Karpas-422 (cell line): ENCODE results near the gene BRINP1. TPM values are rescaled to one million over a fixed set of nuclear protein-coding genes. Genes with fewer than 3 reads are reported as not detected.

Experiments
- DNase-seq: peaks from one replicate; pipeline ENCODE4 v3.0.0-alpha.2; 2015
- H2AFZ ChIP-seq: fragments of 200-600 bp; sonication (generic); 2 replicates; pipeline ENCODE4 v1.6.1; 2014; ENCODE audit warnings: antibody characterized with exemption, low read length, mixed read lengths
- H3K27ac ChIP-seq: fragments of 200-600 bp; sonication (generic); 2 replicates; pipeline ENCODE4 v1.5.1; 2014; ENCODE audit warnings: mild to moderate bottlenecking, low read length, moderate library complexity
- H3K27me3 ChIP-seq: fragments of 200-600 bp; sonication (generic); 2 replicates; pipeline ENCODE4 v1.6.1; 2014; ENCODE audit warnings: low read length, mixed read lengths
- H3K36me3 ChIP-seq: fragments of 200-600 bp; sonication (generic); 2 replicates; pipeline ENCODE4 v1.6.1; 2014; ENCODE audit warnings: low read length, mixed read lengths; ENCODE audit not compliant: insufficient read depth
- H3K4me1 ChIP-seq: fragments of 200-600 bp; sonication (generic); 2 replicates; pipeline ENCODE4 v1.6.1; 2014; ENCODE audit warnings: mild to moderate bottlenecking, low read length, mixed read lengths
- H3K4me2 ChIP-seq: fragments of 200-600 bp; sonication (generic); 2 replicates; pipeline ENCODE4 v1.6.1; 2014; ENCODE audit warnings: low read length, low read depth, mild to moderate bottlenecking; ENCODE audit not compliant: poor library complexity, severe bottlenecking
- H3K4me3 ChIP-seq: fragments of 200-600 bp; sonication (generic); 2 replicates; pipeline ENCODE4 v1.5.1; 2014; ENCODE audit warnings: mild to moderate bottlenecking, antibody characterized with exemption, low read length, mixed read lengths
- H3K79me2 ChIP-seq: fragments of 200-600 bp; sonication (generic); 2 replicates; pipeline ENCODE4 v1.6.1; 2014; ENCODE audit warnings: mild to moderate bottlenecking, low read length, mixed read lengths
- H3K9ac ChIP-seq: fragments of 200-600 bp; sonication (generic); 2 replicates; pipeline ENCODE4 v1.6.0; 2014; ENCODE audit warnings: low read length
- H3K9me2 ChIP-seq: fragments of 200-600 bp; sonication (generic), shearing (Covaris generic); replicated peaks from 2 replicates; pipeline ENCODE4 v1.6.0; 2014; ENCODE audit warnings: mild to moderate bottlenecking, low read length, moderate library complexity; ENCODE audit not compliant: insufficient read depth
- H3K9me3 ChIP-seq: fragments of 300-700, 200-600 bp; sonication (generic); 2 replicates; pipeline ENCODE4 v1.6.1; 2014; ENCODE audit warnings: low read length, mixed read lengths
- H4K20me1 ChIP-seq: fragments of 200-600 bp; sonication (generic); 2 replicates; pipeline ENCODE4 v1.6.1; 2014; ENCODE audit warnings: mild to moderate bottlenecking, antibody characterized with exemption, low read length, low read depth; ENCODE audit not compliant: insufficient read depth
- total RNA-seq: library from RNA; depleted of rRNA; stranded (reverse); fragments of >200 nt; shearing (Covaris generic); gene quantifications from 2 replicates; pipeline ENCODE4 v1.2.3, GENCODE V29; 2014; ENCODE audit warnings: low replicate concordance

The BRINP1 gene
- total RNA-seq, 1 experiment from 2014 or later, result not detected

GRCh38 chr9:119282476-119283077 lies 86.7 kb downstream of the BRINP1 start:
- Histone ChIP-seq H3K4me2 (no peak overlapping the region), H4K20me1 (no peaks in the 10 kb centered on the region), H3K79me2 (no peaks in the 10 kb centered on the region), H3K9ac (no peak overlapping the region), H3K9me2 (no peaks in the 10 kb centered on the region), H3K4me1 (no peaks in the 10 kb centered on the region), H3K4me3 (no peak overlapping the region), H3K27me3 (no peaks in the 10 kb centered on the region), H3K9me3 (no peaks in the 10 kb centered on the region), H3K27ac (no peak overlapping the region), H3K36me3 (no peaks in the 10 kb centered on the region), H2AFZ (no peak overlapping the region)
- DNase-seq, result no peak

- H3K9ac ChIP-seq, result no peak overlapping the region
- H2AFZ ChIP-seq, result no peak overlapping the region
- H3K4me3 ChIP-seq, result no peak overlapping the region
- H3K9me2 ChIP-seq, result no peaks in the 10 kb centered on the region
- no peaks in the 10 kb centered on the region for H3K9me3 ChIP-seq
- H3K27ac ChIP-seq, result no peak overlapping the region
- H4K20me1 ChIP-seq, result no peaks in the 10 kb centered on the region
- no peak overlapping the region for H3K4me2 ChIP-seq
- H3K4me1 ChIP-seq, result no peaks in the 10 kb centered on the region
- no peaks in the 10 kb centered on the region for H3K79me2 ChIP-seq
- no peak for DNase-seq
- H3K36me3 ChIP-seq, result no peaks in the 10 kb centered on the region
- no peaks in the 10 kb centered on the region for H3K27me3 ChIP-seq
Measured at GRCh38 chr9:119280740-119281485, 88.3 kb downstream of the BRINP1 start.

- no peaks in the 10 kb centered on the region for H4K20me1 ChIP-seq
- DNase-seq, result no peak
- H3K36me3 ChIP-seq, result no peaks in the 10 kb centered on the region
- no peak overlapping the region for H2AFZ ChIP-seq
- no peaks in the 10 kb centered on the region for H3K79me2 ChIP-seq
- no peak overlapping the region for H3K27ac ChIP-seq
- no peaks in the 10 kb centered on the region for H3K27me3 ChIP-seq
- H3K9me3 ChIP-seq, result no peaks in the 10 kb centered on the region
- H3K4me2 ChIP-seq, result no peak overlapping the region
- H3K4me1 ChIP-seq, result no peaks in the 10 kb centered on the region
- no peak overlapping the region for H3K4me3 ChIP-seq
- H3K9me2 ChIP-seq, result no peaks in the 10 kb centered on the region
- no peak overlapping the region for H3K9ac ChIP-seq
Measured at GRCh38 chr9:119278171-119278570, 91.1 kb downstream of the BRINP1 start.

GRCh38 chr9:119273984-119274665 lies 95.1 kb downstream of the BRINP1 start:
- no peak for DNase-seq
- H3K4me2 ChIP-seq, result no peak overlapping the region
- no peaks in the 10 kb centered on the region for H3K79me2 ChIP-seq
- no peaks in the 10 kb centered on the region for H3K36me3 ChIP-seq
- no peaks in the 10 kb centered on the region for H3K27me3 ChIP-seq
- no peak overlapping the region for H3K9ac ChIP-seq
- no peak overlapping the region for H2AFZ ChIP-seq
- H3K9me3 ChIP-seq, result no peaks in the 10 kb centered on the region
- H3K9me2 ChIP-seq, result no peaks in the 10 kb centered on the region
- no peak overlapping the region for H3K27ac ChIP-seq
- H3K4me3 ChIP-seq, result no peak overlapping the region
- no peaks in the 10 kb centered on the region for H4K20me1 ChIP-seq
- no peaks in the 10 kb centered on the region for H3K4me1 ChIP-seq

- H3K9ac ChIP-seq, result no peak overlapping the region
- no peaks in the 10 kb centered on the region for H3K9me2 ChIP-seq
- no peaks in the 10 kb centered on the region for H3K27me3 ChIP-seq
- no peak for DNase-seq
- no peak overlapping the region for H3K27ac ChIP-seq
- no peaks in the 10 kb centered on the region for H3K4me1 ChIP-seq
- no peaks in the 10 kb centered on the region for H3K79me2 ChIP-seq
- H4K20me1 ChIP-seq, result no peaks in the 10 kb centered on the region
- no peak overlapping the region for H2AFZ ChIP-seq
- no peaks in the 10 kb centered on the region for H3K9me3 ChIP-seq
- no peak overlapping the region for H3K4me3 ChIP-seq
- H3K36me3 ChIP-seq, result no peaks in the 10 kb centered on the region
- no peak overlapping the region for H3K4me2 ChIP-seq
Measured at GRCh38 chr9:119273325-119273904, 95.8 kb downstream of the BRINP1 start.

- no peaks in the 10 kb centered on the region for H3K9me3 ChIP-seq
- H3K36me3 ChIP-seq, result no peaks in the 10 kb centered on the region
- no peak overlapping the region for H3K27ac ChIP-seq
- H4K20me1 ChIP-seq, result no peaks in the 10 kb centered on the region
- H3K4me3 ChIP-seq, result no peak overlapping the region
- no peak overlapping the region for H3K9ac ChIP-seq
- H3K9me2 ChIP-seq, result no peaks in the 10 kb centered on the region
- no peaks in the 10 kb centered on the region for H3K4me1 ChIP-seq
- no peaks in the 10 kb centered on the region for H3K79me2 ChIP-seq
- no peak for DNase-seq
- H2AFZ ChIP-seq, result no peak overlapping the region
- H3K27me3 ChIP-seq, result no peaks in the 10 kb centered on the region
- no peak overlapping the region for H3K4me2 ChIP-seq
Measured at GRCh38 chr9:119272500-119273211, 96.6 kb downstream of the BRINP1 start.

- H3K36me3 ChIP-seq, result no peaks in the 10 kb centered on the region
Measured at GRCh38 chr9:119268985-119269384, 100.2 kb downstream of the BRINP1 start.

GRCh38 chr9:119264165-119264564 lies 105.1 kb downstream of the BRINP1 start:
- Histone ChIP-seq H3K9ac (no peak overlapping the region), H3K4me2 (no peak overlapping the region), H3K4me3 (no peak overlapping the region), H3K9me3 (no peaks in the 10 kb centered on the region), H3K27ac (no peak overlapping the region), H3K36me3 (no peaks in the 10 kb centered on the region), H3K4me1 (no peaks in the 10 kb centered on the region), H3K9me2 (no peaks in the 10 kb centered on the region), H4K20me1 (no peaks in the 10 kb centered on the region), H2AFZ (no peak overlapping the region), H3K27me3 (no peaks in the 10 kb centered on the region), H3K79me2 (no peaks in the 10 kb centered on the region)
- DNase-seq, result no peak

More at GRCh38 chr9:119268985-119269384, 100.2 kb downstream of the BRINP1 start:
- no peaks in the 10 kb centered on the region for H4K20me1 ChIP-seq
- H3K79me2 ChIP-seq, result no peaks in the 10 kb centered on the region
- H3K27me3 ChIP-seq, result no peaks in the 10 kb centered on the region
- no peak overlapping the region for H2AFZ ChIP-seq
- no peak overlapping the region for H3K9ac ChIP-seq
- no peak overlapping the region for H3K4me2 ChIP-seq
- no peaks in the 10 kb centered on the region for H3K9me2 ChIP-seq
- H3K9me3 ChIP-seq, result no peaks in the 10 kb centered on the region
- no peaks in the 10 kb centered on the region for H3K4me1 ChIP-seq
- no peak overlapping the region for H3K4me3 ChIP-seq
- DNase-seq, result no peak
- no peak overlapping the region for H3K27ac ChIP-seq
